GM12878 (cell line): ENCODE results near the gene TRAPPC2. TPM values are rescaled to one million over a fixed set of nuclear protein-coding genes. Genes with fewer than 3 reads are reported as not detected.

ENCODE experiments used
- ATAC-seq: fragments of 200-7000 bp; cut with Tn5 transposase; 3 replicates; pipeline ENCODE4 v1.9.1; 2020; ENCODE audit warnings: mild to moderate bottlenecking, moderate library complexity
- BruUV-seq: library from RNA; stranded (reverse); fragments of 400-500 nt; replicated peaks from 2 replicates; lab custom pipeline; 2021; lab: Mats Ljungman, UMichigan
- CTCF ChIA-PET: fragments of 300-600 bp; sonication (Branson Sonifier 250); formaldehyde crosslinking; extraction: SDS; loops from one replicate; lab custom pipeline; 2021; ENCODE audit warnings: inconsistent platforms; lab: Yijun Ruan, JAX
- POLR2A ChIA-PET: fragments of 350-600 bp; formaldehyde crosslinking; extraction: SDS; loops from one replicate; lab custom pipeline; 2021; ENCODE audit warnings: inconsistent platforms; lab: Charles Lee
- RAD21 ChIA-PET: fragments of 300-600 bp; sonication (Branson Sonifier 250); formaldehyde crosslinking; loops from one replicate; lab custom pipeline; 2023; ENCODE audit warnings: antibody characterized with exemption; ENCODE audit not compliant: unreplicated experiment; lab: Charles Lee
- SMC1A ChIA-PET: fragments of 300-600 bp; sonication (Branson Sonifier 250); formaldehyde crosslinking; loops from one replicate; lab custom pipeline; 2023; ENCODE audit not compliant: unreplicated experiment, uncharacterized antibody; lab: Charles Lee
- DNase-seq: peaks from one replicate; pipeline ENCODE4 v3.0.0-alpha.2; 2011; ENCODE audit warnings: low read depth, low spot score
- FAIRE-seq: peaks from 3 replicates; lab custom pipeline; 2011; peaks lifted over from hg19 to GRCh38; lab: Jason Lieb, UNC
- H2AFZ ChIP-seq: 2 replicates; pipeline ENCODE4 v1.6.0; 2011; ENCODE audit warnings: low read depth, low read length, control low read depth; ENCODE audit not compliant: control insufficient read depth
- H3K27ac ChIP-seq: 2 replicates; pipeline ENCODE4 v1.5.1; 2011; ENCODE audit warnings: control low read depth; ENCODE audit not compliant: control insufficient read depth, insufficient read depth
- H3K27me3 ChIP-seq, 2 experiments: replicated peaks in 1 of 2; 2 replicates each; pipeline versions ENCODE4 v1.6.0 to v1.6.1; 2011; ENCODE audit warnings: low read length in 1 of 2; ENCODE audit not compliant: control insufficient read depth in 2 of 2, insufficient read depth in 2 of 2
- H3K36me3 ChIP-seq, 2 experiments: 2 replicates each; pipeline ENCODE4 v1.5.1; 2011; ENCODE audit warnings: low read length in 1 of 2; ENCODE audit not compliant: control insufficient read depth in 2 of 2, insufficient read depth in 2 of 2
- H3K4me1 ChIP-seq: 2 replicates; pipeline ENCODE4 v1.6.1; 2011; ENCODE audit warnings: mild to moderate bottlenecking, low read length, moderate library complexity, mixed read lengths; ENCODE audit not compliant: control insufficient read depth, insufficient read depth
- H3K4me2 ChIP-seq: 2 replicates; pipeline ENCODE4 v1.6.0; 2011; ENCODE audit warnings: control low read depth; ENCODE audit not compliant: control insufficient read depth, insufficient read depth
- H3K4me3 ChIP-seq: fragments of 200-600 bp; sonication (generic); 2 replicates; pipeline ENCODE4 v1.5.1; 2016
- H3K79me2 ChIP-seq: 2 replicates; pipeline ENCODE4 v1.6.0; 2011; ENCODE audit warnings: low read length; ENCODE audit not compliant: control insufficient read depth, insufficient read depth
- H3K9ac ChIP-seq: 2 replicates; pipeline ENCODE4 v1.8.0; 2011; ENCODE audit warnings: low read length, control low read depth, mixed read lengths; ENCODE audit not compliant: control insufficient read depth, insufficient read depth
- H3K9me3 ChIP-seq: replicated peaks from 3 replicates; pipeline ENCODE4 v1.5.1; 2011; ENCODE audit warnings: mild to moderate bottlenecking, low read length; ENCODE audit not compliant: control insufficient read depth, insufficient read depth
- H4K20me1 ChIP-seq: 2 replicates; pipeline ENCODE4 v1.6.0; 2011; ENCODE audit not compliant: control insufficient read depth, insufficient read depth
- BCL11A ChIP-seq: IDR thresholded peaks from 2 replicates; pipeline ENCODE4 v1.6.1; 2011; ENCODE audit warnings: low read depth, low read length
- BCLAF1 ChIP-seq: fragments of 450-650 bp; IDR thresholded peaks from 2 replicates; pipeline ENCODE4 v1.6.1; 2017; ENCODE audit warnings: antibody characterized with exemption, mild to moderate bottlenecking, moderate library complexity
- HDAC6 ChIP-seq: fragments of 200-600 bp; sonication (generic); IDR thresholded peaks from one replicate; pipeline ENCODE4 v1.8.0; 2017; ENCODE audit warnings: antibody characterized with exemption; ENCODE audit not compliant: unreplicated experiment
- IRF4 ChIP-seq: IDR thresholded peaks from 2 replicates; pipeline ENCODE4 v1.6.1; 2011; ENCODE audit warnings: low read depth, low read length
- NBN ChIP-seq: fragments of 450-650 bp; IDR thresholded peaks from 2 replicates; pipeline ENCODE4 v1.6.1; 2016
- NR2C1 ChIP-seq: fragments of 450-650 bp; IDR thresholded peaks from 2 replicates; pipeline ENCODE4 v1.6.1; 2017; ENCODE audit warnings: antibody characterized with exemption, mild to moderate bottlenecking, moderate library complexity
- NR2F1 ChIP-seq: fragments of 450-650 bp; conservative IDR thresholded peaks from 2 replicates; pipeline ENCODE4 v1.6.1; 2017; ENCODE audit warnings: mild to moderate bottlenecking
- PKNOX1 ChIP-seq: fragments of 450-650 bp; IDR thresholded peaks from 2 replicates; pipeline ENCODE4 v1.6.1; 2016; ENCODE audit warnings: mild to moderate bottlenecking
- POLR2AphosphoS5 ChIP-seq: IDR thresholded peaks from 2 replicates; pipeline ENCODE4 v1.6.1; 2011; ENCODE audit warnings: mild to moderate bottlenecking, low read length, inconsistent platforms
- WGBS: methylation state at CpG from one replicate; pipeline ENCODE4 v1.1.6; 2016; ENCODE audit warnings: low lambda C conversion rate; ENCODE audit not compliant: insufficient replicate concordance, insufficient coverage; ENCODE audit errors: missing lambda C conversion rate; 5-methylcytosine and 5-hydroxymethylcytosine counted together
- in situ Hi-C: fragments of 300-500 bp; cut with MboI; formaldehyde crosslinking; loops from 9 replicates; pipeline ENCODE4 v1.14.3; 2018; ENCODE audit warnings: mixed read lengths
- intact Hi-C: fragments of 100-400 bp; cut with micrococcal nuclease; formaldehyde crosslinking; loops from one replicate; pipeline ENCODE4 v1.14.2; 2022; ENCODE audit not compliant: unreplicated experiment
- polyA plus RNA-seq, 11 experiments: library from polyadenylated mRNA; depleted of rRNA in 4 of 11; unstranded in 6 of 11; stranded (reverse) in 5 of 11; fragments of >200 nt; fragmentation: Nextera tagmentation in 4 of 11; fragmentation: Illumina TruSeq in 1 of 11; extraction: Ambion mirVana in 4 of 11; extraction: Trizol in 1 of 11; gene quantifications; 1 replicate in 1 of 11; 2 replicates in 10 of 11; pipeline versions ENCODE4 v1.2.1 to v1.2.3, GENCODE V29; 2011 to 2016; ENCODE audit warnings: inconsistent platforms in 2 of 11, missing spikeins in 2 of 11, low read depth in 1 of 11
- total RNA-seq, 4 experiments: library from RNA; depleted of rRNA in 3 of 4; stranded (reverse); fragments of >200 nt in 3 of 4; fragmentation: Illumina TruSeq in 1 of 4; extraction: Trizol in 1 of 4; gene quantifications; 2 replicates each; pipeline versions ENCODE4 v1.2.1 to v1.2.3, GENCODE V29; 2013 to 2021

TRAPPC2 gene
- total and polyA plus RNA-seq, 10 of the 15 experiments (the other 5 are each of a cell fraction or from before 2014, with no cell fraction given): 12.4 to 28.4 (median 21.3) TPM

DNA sequence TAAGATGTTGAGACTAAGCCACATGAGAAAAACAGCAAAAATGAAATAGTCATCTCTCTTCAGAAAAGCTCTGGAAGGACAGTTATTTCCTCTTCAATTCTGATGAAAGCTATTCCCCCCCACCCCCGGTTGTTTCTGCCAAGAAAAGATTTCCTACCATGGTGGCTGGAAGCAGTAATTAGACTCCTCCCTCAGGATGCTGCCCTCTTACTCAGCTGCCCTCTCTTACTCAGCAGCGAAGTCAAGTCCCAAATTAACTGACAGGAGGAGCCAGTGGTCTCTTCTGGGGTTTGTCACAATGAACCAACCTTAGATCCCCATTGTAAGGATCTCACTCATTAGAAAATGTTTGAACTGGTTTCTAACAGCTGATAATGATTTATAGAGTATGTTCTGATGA, 44.5 kb upstream of the TRAPPC2 start:
- no TSS peak for BruUV-seq
- TF ChIP-seq PKNOX1 (no peak), POLR2AphosphoS5 (no peak), NR2F1 (no peak), NR2C1 (no peak), BCLAF1 (no peak), HDAC6 (no peak), IRF4 (no peak), BCL11A (no peak), NBN (no peak)
- Histone ChIP-seq H3K4me3 (no peak overlapping the region), H2AFZ (no peak overlapping the region), H3K79me2 (no peaks in the 10 kb centered on the region), H3K27ac (no peak overlapping the region), H3K36me3 (peaks cover 2 to 7% of the 10 kb centered on the region in 2 experiments; a peak in 3 of 4 replicates), H4K20me1 (no peaks in the 10 kb centered on the region), H3K27me3 (no peaks in the 10 kb centered on the region), H3K9ac (no peak overlapping the region), H3K9me3 (no peaks in the 10 kb centered on the region), H3K4me1 (no peaks in the 10 kb centered on the region), H3K4me2 (no peak overlapping the region)
- ChIA-PET SMC1A (interaction anchor here (0.9 to 1.4 kb wide), 3 partner anchors 16 to 56 kb away, joined by 3 to 6 read pairs (median 3); no protein-coding TSS in a partner anchor), POLR2A (interaction anchor here (0.6 to 1.6 kb wide), 2 partner anchors 15 to 33 kb away, joined by 4 read pairs; no protein-coding TSS in a partner anchor), RAD21 (interaction anchor here (0.9 kb wide), 1 partner anchor 28 kb away, joined by 4 read pairs; no protein-coding TSS in a partner anchor), CTCF (interaction anchor here (0.8 to 1.1 kb wide), 4 partner anchors 8 to 34 kb away, joined by 3 to 5 read pairs (median 4); no protein-coding TSS in a partner anchor)
- FAIRE-seq (no peak), DNase-seq (no peak), ATAC-seq (no peak; the same call in 2 of the 3 replicates)
- intact Hi-C loops (no loop called here), in situ Hi-C loops (no loop called here)
- WGBS: 64% methylated on average over 2 of the region's 2 CpGs
